Stimulated activated CD4-positive, alpha-beta T cell treated with anti-CD3 and anti-CD28 coated beads, TNF-alpha, amount 100 ng/mL, for 48 hours (primary cell): Measurements from ENCODE around the gene RETREG1.
A peak's percentile ranks its signal among the peaks of the same experiment; 100 is the strongest.
"Not testable (repeated sequence)": the region's sequence is repeated elsewhere in the genome, so short reads cannot be mapped to it uniquely, and the experiment has no call there.

Experiments
- DNase-seq, 3 donors: peaks; one replicate each; pipeline ENCODE4 v3.0.0-alpha.2; 2020; ENCODE audit warnings: low read depth in 3 of 3

The RETREG1 gene

GRCh38 chr5:16552666-16553343 is 64.0 kb downstream of the RETREG1 start:
- peak; percentile 31 to 56 (median 37) for DNase-seq

GRCh38 chr5:16551628-16552027 is 65.2 kb downstream of the RETREG1 start:
- DNase-seq, result no peak

GRCh38 chr5:16550316-16550952 is 66.4 kb downstream of the RETREG1 start:
- peak; percentile 17 to 51 (median 23) for DNase-seq

GRCh38 chr5:16549491-16550206 is 67.1 kb downstream of the RETREG1 start:
- no peak for DNase-seq

GRCh38 chr5:16548812-16549211 is 68.0 kb downstream of the RETREG1 start:
- DNase-seq, result no peak

- no peak for DNase-seq
Measured at GRCh38 chr5:16548115-16548514, 68.7 kb downstream of the RETREG1 start.

GRCh38 chr5:16547200-16547842 is 69.5 kb downstream of the RETREG1 start:
- DNase-seq, result no peak

GRCh38 chr5:16546732-16547131 is 70.1 kb downstream of the RETREG1 start:
- DNase-seq, result no peak

GRCh38 chr5:16544607-16545374 is 72.0 kb downstream of the RETREG1 start:
- DNase-seq, result no peak

- DNase-seq, result not testable (repeated sequence)
Measured at GRCh38 chr5:16543206-16543605, 73.6 kb downstream of the RETREG1 start.

- DNase-seq, result no peak
Measured at GRCh38 chr5:16542236-16542635, 74.6 kb downstream of the RETREG1 start.

- not testable (repeated sequence) for DNase-seq
Measured at GRCh38 chr5:16541592-16541991, 75.2 kb downstream of the RETREG1 start.

- DNase-seq, result no peak
Measured at GRCh38 chr5:16540421-16540820, 76.4 kb downstream of the RETREG1 start.

GRCh38 chr5:16539169-16539666 is 77.6 kb downstream of the RETREG1 start:
- no peak for DNase-seq

- DNase-seq, result no peak
Measured at GRCh38 chr5:16538006-16538405, 78.8 kb downstream of the RETREG1 start.

- DNase-seq, result no peak
Measured at GRCh38 chr5:16536818-16537217, 80.0 kb downstream of the RETREG1 start.

- DNase-seq, result no peak
Measured at GRCh38 chr5:16536246-16536645, 80.6 kb downstream of the RETREG1 start.

- no peak for DNase-seq
Measured at GRCh38 chr5:16534280-16534679, 82.5 kb downstream of the RETREG1 start.

- DNase-seq, result no peak
Measured at GRCh38 chr5:16531063-16531648, 85.6 kb downstream of the RETREG1 start.

GRCh38 chr5:16529306-16529705 is 87.5 kb downstream of the RETREG1 start:
- DNase-seq, result no peak
